Measurements from ENCODE around the gene PTPRG.

DNA sequence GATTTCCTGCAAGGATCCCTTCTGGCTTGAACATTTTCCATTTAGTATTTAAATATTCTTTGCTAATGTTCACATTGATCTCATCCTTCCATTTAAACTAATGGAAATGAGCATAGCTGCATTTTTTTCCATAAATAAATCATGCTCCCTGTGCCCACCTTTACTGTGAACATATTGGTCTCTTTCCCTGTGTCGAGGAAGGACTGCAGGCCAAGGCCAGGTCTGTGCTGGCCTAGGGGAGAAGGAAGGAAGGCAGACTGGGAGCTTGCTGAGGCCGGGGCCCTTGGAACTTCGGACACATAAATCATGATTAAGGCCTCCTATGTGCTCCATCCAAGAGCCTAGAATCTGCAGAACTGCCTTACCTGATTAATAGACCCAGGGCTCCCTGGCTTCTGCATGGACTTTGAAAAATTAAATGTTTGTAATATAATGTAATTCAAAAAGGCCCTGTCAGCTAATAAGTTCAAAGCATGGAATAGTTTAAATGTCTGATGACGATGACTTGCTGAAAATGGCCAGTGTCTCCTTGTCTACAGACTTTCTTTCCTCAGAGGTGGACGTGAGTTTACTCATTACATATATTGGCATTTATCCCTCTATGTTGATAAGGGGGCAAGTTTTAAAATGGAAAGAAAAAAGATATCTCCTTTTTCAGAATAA, 636.1 kb downstream of the PTPRG start:
- TF ChIP-seq, protein P1, sequence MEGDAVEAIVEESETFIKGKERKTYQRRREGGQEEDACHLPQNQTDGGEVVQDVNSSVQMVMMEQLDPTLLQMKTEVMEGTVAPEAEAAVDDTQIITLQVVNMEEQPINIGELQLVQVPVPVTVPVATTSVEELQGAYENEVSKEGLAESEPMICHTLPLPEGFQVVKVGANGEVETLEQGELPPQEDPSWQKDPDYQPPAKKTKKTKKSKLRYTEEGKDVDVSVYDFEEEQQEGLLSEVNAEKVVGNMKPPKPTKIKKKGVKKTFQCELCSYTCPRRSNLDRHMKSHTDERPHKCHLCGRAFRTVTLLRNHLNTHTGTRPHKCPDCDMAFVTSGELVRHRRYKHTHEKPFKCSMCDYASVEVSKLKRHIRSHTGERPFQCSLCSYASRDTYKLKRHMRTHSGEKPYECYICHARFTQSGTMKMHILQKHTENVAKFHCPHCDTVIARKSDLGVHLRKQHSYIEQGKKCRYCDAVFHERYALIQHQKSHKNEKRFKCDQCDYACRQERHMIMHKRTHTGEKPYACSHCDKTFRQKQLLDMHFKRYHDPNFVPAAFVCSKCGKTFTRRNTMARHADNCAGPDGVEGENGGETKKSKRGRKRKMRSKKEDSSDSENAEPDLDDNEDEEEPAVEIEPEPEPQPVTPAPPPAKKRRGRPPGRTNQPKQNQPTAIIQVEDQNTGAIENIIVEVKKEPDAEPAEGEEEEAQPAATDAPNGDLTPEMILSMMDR (IDR thresholded peaks at IDR 0.05): no peak
- TF ChIP-seq POLR2A (IDR thresholded peaks at IDR 0.05): no peak
